H1 (cell line): ENCODE data around the gene RPS21. TPM values are rescaled to one million over a fixed set of nuclear protein-coding genes. Genes with fewer than 3 reads are reported as not detected.

Experiments
- CTCF ChIA-PET: fragments of 300-600 bp; sonication (Branson Sonifier 250); formaldehyde crosslinking; loops from one replicate; lab custom pipeline; 2021; ENCODE audit not compliant: partially characterized antibody; lab: Charles Lee
- POLR2A ChIA-PET: fragments of 300-600 bp; sonication (Branson Sonifier 250); formaldehyde crosslinking; loops from one replicate; lab custom pipeline; 2021; ENCODE audit warnings: inconsistent platforms; ENCODE audit not compliant: partially characterized antibody; lab: Charles Lee
- DNase-seq, 2 experiments: peaks; one replicate each; pipeline versions ENCODE4 v3.0.0 to v3.0.0-alpha.2; 2010 to 2022; ENCODE audit warnings: low spot score in 2 of 2, low read depth in 1 of 2, mixed read lengths in 1 of 2
- FAIRE-seq: peaks from 2 replicates; lab custom pipeline; 2011; peaks lifted over from hg19 to GRCh38; lab: Jason Lieb, UNC
- H2AFZ ChIP-seq: 2 replicates; pipeline ENCODE4 v1.8.1; 2012; ENCODE audit warnings: low read length, inconsistent platforms
- H2AK5ac ChIP-seq: 2 replicates; pipeline ENCODE4 v1.6.1; 2013; ENCODE audit warnings: low read depth, low read length
- H2BK120ac ChIP-seq: replicated peaks from 2 replicates; pipeline ENCODE3; 2013; ENCODE audit warnings: low read depth, low read length, inconsistent platforms
- H2BK12ac ChIP-seq: 2 replicates; pipeline ENCODE4 v1.6.1; 2013; ENCODE audit warnings: low read depth, low read length
- H2BK15ac ChIP-seq: 2 replicates; pipeline ENCODE4 v1.6.1; 2013; ENCODE audit warnings: low read length
- H2BK20ac ChIP-seq: 2 replicates; pipeline ENCODE4 v1.6.1; 2013; ENCODE audit warnings: low read length
- H2BK5ac ChIP-seq: 2 replicates; pipeline ENCODE4 v1.6.1; 2013; ENCODE audit warnings: low read depth, low read length
- H3K14ac ChIP-seq: 2 replicates; pipeline ENCODE4 v1.6.1; 2013; ENCODE audit warnings: inconsistent platforms; ENCODE audit not compliant: insufficient read length
- H3K18ac ChIP-seq: 2 replicates; pipeline ENCODE4 v1.6.1; 2013; ENCODE audit warnings: low read length; ENCODE audit errors: extremely low read depth
- H3K23ac ChIP-seq: 2 replicates; pipeline ENCODE4 v1.6.1; 2013; ENCODE audit warnings: inconsistent platforms; ENCODE audit not compliant: insufficient read length
- H3K23me2 ChIP-seq: 2 replicates; pipeline ENCODE4 v1.6.1; 2013; ENCODE audit warnings: low read depth, low read length
- H3K27ac ChIP-seq: 2 replicates; pipeline ENCODE4 v1.6.1; 2011; ENCODE audit warnings: low read depth, low read length, inconsistent platforms
- H3K27me3 ChIP-seq, 4 experiments: replicated peaks in 1 of 4; 1 replicate in 1 of 4; 2 replicates in 3 of 4; pipeline versions ENCODE4 v1.6.1 to v1.8.1; 2011 to 2013; ENCODE audit warnings: low read length in 3 of 4, mild to moderate bottlenecking in 3 of 4, inconsistent platforms in 2 of 4, mixed read lengths in 2 of 4, moderate library complexity in 1 of 4; ENCODE audit not compliant: control insufficient read depth in 3 of 4, insufficient read depth in 3 of 4; ENCODE audit errors: extremely low read depth in 1 of 4
- H3K36me3 ChIP-seq, 4 experiments: 2 replicates each; pipeline versions ENCODE4 v1.6.1 to v1.8.1; 2011 to 2013; ENCODE audit warnings: mild to moderate bottlenecking in 4 of 4, low read length in 3 of 4, moderate library complexity in 2 of 4, control low read depth in 1 of 4, inconsistent platforms in 1 of 4; ENCODE audit not compliant: insufficient read depth in 4 of 4, control insufficient read depth in 2 of 4
- H3K4ac ChIP-seq: replicated peaks from 2 replicates; pipeline ENCODE3; 2013; ENCODE audit warnings: low read length, low read depth, mixed read lengths, inconsistent platforms; ENCODE audit not compliant: insufficient read length
- H3K4me1 ChIP-seq, 4 experiments: replicated peaks in 1 of 4; 1 replicate in 1 of 4; 2 replicates in 3 of 4; pipeline versions ENCODE4 v1.6.1 to v1.8.1; 2011 to 2013; ENCODE audit warnings: low read length in 3 of 4, inconsistent platforms in 2 of 4, mixed read lengths in 1 of 4; ENCODE audit not compliant: insufficient read depth in 4 of 4, control insufficient read depth in 3 of 4
- H3K4me2 ChIP-seq, 2 experiments: 2 replicates each; pipeline versions ENCODE4 v1.6.1 to v1.8.1; 2011 to 2013; ENCODE audit warnings: low read depth in 2 of 2, low read length in 2 of 2, control low read depth in 1 of 2, inconsistent platforms in 1 of 2, mild to moderate bottlenecking in 1 of 2; ENCODE audit not compliant: insufficient read depth in 1 of 2
- H3K4me3 ChIP-seq, 4 experiments: fragments of 200-600, 300-600 bp in 1 of 4; sonication (generic), shearing (Covaris generic), sonication (Bioruptor Twin) in 1 of 4; 2 replicates each; pipeline versions ENCODE4 v1.5.1 to v1.8.1; 2011 to 2016; ENCODE audit warnings: low read length in 4 of 4, low read depth in 3 of 4, control low read depth in 2 of 4, inconsistent platforms in 2 of 4, mild to moderate bottlenecking in 2 of 4, mixed read lengths in 1 of 4, moderate library complexity in 1 of 4; ENCODE audit not compliant: insufficient read depth in 2 of 4; ENCODE audit errors: extremely low read depth in 1 of 4
- H3K56ac ChIP-seq: replicated peaks from 2 replicates; pipeline ENCODE3; 2013; ENCODE audit warnings: low read depth, mild to moderate bottlenecking, mixed read lengths, low read length, inconsistent platforms; ENCODE audit not compliant: insufficient read length
- H3K79me1 ChIP-seq: 2 replicates; pipeline ENCODE4 v1.6.1; 2013; ENCODE audit warnings: low read depth, low read length, control low read depth
- H3K79me2 ChIP-seq, 2 experiments: 2 replicates each; pipeline versions ENCODE4 v1.6.1 to v1.8.1; 2012 to 2013; ENCODE audit warnings: low read length in 2 of 2, mild to moderate bottlenecking in 2 of 2, inconsistent platforms in 1 of 2; ENCODE audit not compliant: insufficient read depth in 2 of 2, control insufficient read depth in 1 of 2
- H3K9ac ChIP-seq, 4 experiments: replicated peaks in 1 of 4; 1 replicate in 1 of 4; 2 replicates in 3 of 4; pipeline versions ENCODE4 v1.6.1 to v1.8.1; 2011 to 2013; ENCODE audit warnings: low read depth in 3 of 4, low read length in 3 of 4, control low read depth in 2 of 4, mild to moderate bottlenecking in 2 of 4, moderate library complexity in 2 of 4, inconsistent platforms in 1 of 4; ENCODE audit errors: extremely low read depth in 1 of 4
- H3K9me3 ChIP-seq, 2 experiments: 2 replicates each; pipeline versions ENCODE4 v1.6.1 to v1.8.1; 2012 to 2013; ENCODE audit warnings: mild to moderate bottlenecking in 2 of 2, moderate library complexity in 2 of 2, control low read depth in 1 of 2, inconsistent platforms in 1 of 2, low read depth in 1 of 2, low read length in 1 of 2, mixed read lengths in 1 of 2; ENCODE audit not compliant: insufficient read depth in 2 of 2
- H4K20me1 ChIP-seq, 2 experiments: replicated peaks in 1 of 2; 2 replicates each; pipeline versions ENCODE3 to v1.8.1; 2011 to 2013; ENCODE audit warnings: inconsistent platforms in 2 of 2, low read length in 2 of 2, mild to moderate bottlenecking in 1 of 2; ENCODE audit not compliant: insufficient read depth in 2 of 2, control insufficient read depth in 1 of 2
- H4K5ac ChIP-seq: 2 replicates; pipeline ENCODE4 v1.6.1; 2013; ENCODE audit warnings: low read length, low read depth, mixed read lengths, inconsistent platforms; ENCODE audit not compliant: insufficient read length
- H4K8ac ChIP-seq: 2 replicates; pipeline ENCODE4 v1.8.0; 2013; ENCODE audit warnings: mild to moderate bottlenecking, moderate library complexity, low read length, inconsistent platforms; ENCODE audit not compliant: insufficient read depth; ENCODE audit errors: extremely low read depth
- H4K91ac ChIP-seq: replicated peaks from 2 replicates; pipeline ENCODE3; 2013; ENCODE audit warnings: low read length, mixed read lengths, inconsistent platforms; ENCODE audit not compliant: insufficient read length
- SP1 ChIP-seq: IDR thresholded peaks from 2 replicates; pipeline ENCODE4 v1.6.1; 2011; ENCODE audit warnings: low read depth, low read length
- WGBS, 2 experiments: shearing (Covaris generic) in 1 of 2; methylation state at CpG; one replicate each; pipeline versions ENCODE4 v1.1.6 to v1.1.7; 2013 to 2015; ENCODE audit warnings: low lambda C conversion rate in 2 of 2, mixed read lengths in 2 of 2, inconsistent platforms in 1 of 2, low coverage in 1 of 2, missing lambda C conversion rate in 1 of 2; ENCODE audit not compliant: insufficient replicate concordance in 2 of 2, insufficient coverage in 1 of 2, insufficient read length in 1 of 2; ENCODE audit errors: extremely low coverage in 1 of 2, missing lambda C conversion rate in 1 of 2; 5-methylcytosine and 5-hydroxymethylcytosine counted together
- polyA plus RNA-seq, 7 experiments: library from polyadenylated mRNA; depleted of rRNA in 3 of 7; stranded (reverse) in 5 of 7; unstranded in 2 of 7; fragments of >200 nt in 5 of 7; fragments of 200-250 nt in 2 of 7; gene quantifications; 1 replicate in 5 of 7; 2 replicates in 1 of 7; 4 replicates in 1 of 7; pipeline versions ENCODE4 v1.2.1 to v1.2.3, GENCODE V29; 2011 to 2013; ENCODE audit warnings: missing spikeins in 2 of 7, mixed read lengths in 2 of 7
- total RNA-seq: library from RNA; stranded (reverse); fragmentation: NEBNext Ultra II Directional; extraction: Animal tissue kit (Norgen Biotek cat#: 25700); gene quantifications from 2 replicates; pipeline ENCODE4 v1.2.1, GENCODE V29; 2021

The RPS21 gene
- total and polyA plus RNA-seq, 2 of the 8 experiments (the other 6 are each of a cell fraction or from before 2014, with no cell fraction given): 1,787 to 7,219 TPM

DNA sequence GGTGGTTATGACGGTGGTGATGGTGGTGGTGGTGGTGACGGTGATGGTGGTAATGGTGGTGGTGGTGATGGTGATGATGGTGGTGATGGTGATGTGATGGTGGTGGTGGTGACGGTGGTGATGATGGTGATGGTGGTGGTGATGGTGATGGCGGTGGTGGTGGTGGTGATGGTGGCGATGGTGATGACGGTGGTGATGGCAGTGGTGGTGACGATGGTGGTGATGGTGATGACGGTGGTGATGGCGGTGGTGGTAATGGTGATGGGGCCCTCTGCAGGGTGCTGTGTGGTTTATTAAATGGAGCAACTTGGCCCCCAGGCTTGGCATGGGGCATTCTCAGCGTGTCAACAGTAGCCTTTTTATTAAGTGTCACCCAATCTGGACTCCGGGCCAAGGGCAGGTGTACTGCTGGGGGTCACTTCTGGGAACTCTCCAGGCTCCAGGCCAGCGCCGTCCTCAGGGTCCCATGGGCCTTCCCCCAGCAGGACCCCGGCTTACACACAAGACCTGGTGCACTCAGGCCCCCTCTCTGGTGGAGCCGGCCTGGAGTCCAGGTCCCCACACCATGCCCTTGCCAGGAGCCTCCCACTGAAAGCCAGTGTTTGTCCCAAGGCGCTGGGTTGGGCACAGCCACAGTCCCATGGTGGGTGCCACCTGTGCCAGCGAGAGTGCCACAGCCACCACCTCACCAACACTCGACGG lies 11.4 kb downstream of the RPS21 start:
- Histone ChIP-seq H2AK5ac (no peak overlapping the region), H3K9ac (no peak overlapping the region), H4K8ac (no peak overlapping the region; the same call in 1 of the 2 replicates), H3K4me2 (no peak overlapping the region), H2BK120ac (no peak overlapping the region), H2BK15ac (no peak overlapping the region), H3K23me2 (peaks cover 6% of the 10 kb centered on the region; the same call in 1 of the 2 replicates), H4K20me1 (peaks cover 0 to 7% of the 10 kb centered on the region in 2 experiments), H3K23ac (no peak overlapping the region), H3K79me2 (no peaks in the 10 kb centered on the region), H3K56ac (no peak overlapping the region), H2BK5ac (no peak overlapping the region), H2AFZ (no peak overlapping the region), H3K79me1 (no peaks in the 10 kb centered on the region; the same call in 1 of the 2 replicates), H3K14ac (no peak overlapping the region), H4K5ac (no peak overlapping the region), H3K4me1 (peaks cover 0 to 5% (median 3%) of the 10 kb centered on the region in 4 experiments; a peak in 5 of 7 replicates), H3K27ac (no peak overlapping the region), H2BK12ac (no peak overlapping the region), H3K27me3 (no peaks in the 10 kb centered on the region), H3K9me3 (peaks cover 0 to 2% of the 10 kb centered on the region in 2 experiments; a peak in 1 of 4 replicates), H3K4ac (no peak overlapping the region), H3K18ac (no peak overlapping the region), H3K4me3 (no peak overlapping the region), H4K91ac (no peak overlapping the region), H2BK20ac (no peak overlapping the region), H3K36me3 (no peaks in the 10 kb centered on the region)
- no peak for TF ChIP-seq SP1
- no peak for DNase-seq
- FAIRE-seq: no peak
- WGBS, 2 experiments: 91% methylated on average over 13 of the region's 19 CpGs; no CpG with 5 or more reads in 1 of the 2 experiments
- ChIA-PET CTCF (interaction anchor here (0.6 kb wide), 1 partner anchor 13 kb away, joined by 4 read pairs; no protein-coding TSS in a partner anchor), POLR2A (interaction anchor here (7.7 kb wide), 1 partner anchor 8 kb away, joined by 105 read pairs; the partner anchor contains the start of gene RPS21)
